Astrocyte (in vitro differentiated cells and primary cell): ENCODE results near the gene CHN2. TPM values are rescaled to one million over a fixed set of nuclear protein-coding genes. Genes with fewer than 3 reads are reported as not detected.

ENCODE experiments used
- DNase-seq: peaks from one replicate; pipeline ENCODE4 v3.0.0-alpha.2; 2010; ENCODE audit warnings: low read depth
- FAIRE-seq: peaks from 2 replicates; lab custom pipeline; 2011; peaks lifted over from hg19 to GRCh38; lab: Jason Lieb, UNC
- H2AFZ ChIP-seq: 2 replicates; pipeline ENCODE4 v1.6.0; 2012; ENCODE audit warnings: low read depth, low read length, inconsistent platforms
- H3K27ac ChIP-seq: 2 replicates; pipeline ENCODE4 v1.5.1; 2011; ENCODE audit warnings: low read depth, low read length, inconsistent platforms
- H3K27me3 ChIP-seq: 2 replicates; pipeline ENCODE4 v1.6.0; 2011; ENCODE audit warnings: low read length, inconsistent platforms; ENCODE audit not compliant: insufficient read depth
- H3K36me3 ChIP-seq: 2 replicates; pipeline ENCODE4 v1.5.1; 2011; ENCODE audit warnings: low read length, inconsistent platforms; ENCODE audit not compliant: insufficient read depth
- H3K4me1 ChIP-seq: 2 replicates; pipeline ENCODE4 v1.5.1; 2011; ENCODE audit warnings: low read length, inconsistent platforms; ENCODE audit not compliant: insufficient read depth
- H3K4me2 ChIP-seq: 2 replicates; pipeline ENCODE4 v1.6.0; 2012; ENCODE audit warnings: low read length, inconsistent platforms
- H3K4me3 ChIP-seq: 2 replicates; pipeline ENCODE4 v1.5.1; 2011; ENCODE audit warnings: low read depth, mild to moderate bottlenecking, low read length, inconsistent platforms; ENCODE audit not compliant: insufficient read depth
- H3K79me2 ChIP-seq: 2 replicates; pipeline ENCODE4 v1.6.0; 2012; ENCODE audit warnings: mild to moderate bottlenecking, low read length, inconsistent platforms; ENCODE audit not compliant: insufficient read depth
- H3K9ac ChIP-seq: 2 replicates; pipeline ENCODE4 v1.6.0; 2012; ENCODE audit warnings: mild to moderate bottlenecking, low read length, inconsistent platforms
- H3K9me3 ChIP-seq: 2 replicates; pipeline ENCODE4 v1.5.1; 2012; ENCODE audit warnings: low read depth, mild to moderate bottlenecking, low read length, inconsistent platforms; ENCODE audit not compliant: insufficient read depth
- H4K20me1 ChIP-seq: 2 replicates; pipeline ENCODE4 v1.6.0; 2012; ENCODE audit warnings: low read length, inconsistent platforms; ENCODE audit not compliant: insufficient read depth
- H3K27ac Mint-ChIP-seq: one replicate; pipeline ENCODE4 v1.8.0; 2021; ENCODE audit warnings: mild to moderate bottlenecking, mixed read lengths; ENCODE audit not compliant: unreplicated experiment
- H3K27me3 Mint-ChIP-seq: one replicate; pipeline ENCODE4 v1.8.0; 2021; ENCODE audit warnings: low read depth, mixed read lengths; ENCODE audit not compliant: unreplicated experiment
- H3K36me3 Mint-ChIP-seq: one replicate; pipeline ENCODE4 v1.8.0; 2021; ENCODE audit warnings: low read depth, mixed read lengths; ENCODE audit not compliant: unreplicated experiment
- H3K4me1 Mint-ChIP-seq: one replicate; pipeline ENCODE4 v1.8.0; 2021; ENCODE audit warnings: low read depth, mixed read lengths; ENCODE audit not compliant: unreplicated experiment
- H3K4me3 Mint-ChIP-seq: one replicate; pipeline ENCODE4 v1.8.0; 2021; ENCODE audit warnings: mild to moderate bottlenecking, moderate library complexity, mixed read lengths; ENCODE audit not compliant: unreplicated experiment
- H3K9me3 Mint-ChIP-seq: one replicate; pipeline ENCODE4 v1.8.0; 2021; ENCODE audit warnings: mild to moderate bottlenecking, mixed read lengths; ENCODE audit not compliant: unreplicated experiment
- EZH2 ChIP-seq: IDR thresholded peaks from 2 replicates; pipeline ENCODE4 v1.6.1; 2012; ENCODE audit warnings: mild to moderate bottlenecking, low read length, inconsistent platforms; ENCODE audit not compliant: insufficient read depth
- total RNA-seq: library from RNA; stranded (reverse); gene quantifications from 2 replicates; pipeline ENCODE4 v1.2.1, GENCODE V29; 2021
- TF ChIP-seq, protein P1 (sequence below): IDR thresholded peaks from 2 replicates; pipeline ENCODE4 v1.5.1; 2011; ENCODE audit warnings: low read depth, mild to moderate bottlenecking, inconsistent platforms, low read length, moderate library complexity; ENCODE audit not compliant: insufficient read depth

Gene CHN2
- total RNA-seq, 1 donor from 2014 or later, result 2.5 TPM

DNA sequence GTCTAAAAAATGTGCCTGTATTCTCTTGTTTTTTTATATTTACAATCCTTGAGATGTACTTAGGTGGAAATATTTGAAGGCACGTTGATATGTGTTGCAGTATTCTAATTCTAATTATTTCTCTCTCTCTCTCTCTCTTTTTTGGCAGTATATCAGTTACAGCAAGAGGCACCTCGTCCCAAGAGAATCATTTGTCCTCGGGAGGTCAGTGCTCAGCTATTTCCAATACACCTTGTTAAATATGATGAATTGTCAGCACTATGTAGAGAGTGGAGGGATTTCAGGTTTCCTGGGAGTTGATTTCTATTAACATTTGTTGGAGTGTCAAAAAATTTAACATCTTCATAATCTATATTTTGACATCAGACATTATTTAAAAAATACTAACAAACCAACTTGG, 173.2 kb downstream of the CHN2 start:
- Histone ChIP-seq H3K27me3 (peaks cover 8% of the 10 kb centered on the region), H3K9ac (no peak overlapping the region), H3K4me1 (no peaks in the 10 kb centered on the region), H3K27ac (no peak overlapping the region), H4K20me1 (no peaks in the 10 kb centered on the region), H3K36me3 (no peaks in the 10 kb centered on the region), H3K9me3 (no peaks in the 10 kb centered on the region), H2AFZ (no peak overlapping the region), H3K79me2 (no peaks in the 10 kb centered on the region), H3K4me3 (no peak overlapping the region), H3K4me2 (no peak overlapping the region)
- Mint-ChIP-seq H3K27ac (no peak overlapping the region), H3K27me3 (peaks cover 2% of the 10 kb centered on the region), H3K9me3 (peaks cover 7% of the 10 kb centered on the region), H3K4me1 (peaks cover 6% of the 10 kb centered on the region), H3K36me3 (no peaks in the 10 kb centered on the region), H3K4me3 (no peak overlapping the region)
- FAIRE-seq, result no peak
- TF ChIP-seq, protein P1, sequence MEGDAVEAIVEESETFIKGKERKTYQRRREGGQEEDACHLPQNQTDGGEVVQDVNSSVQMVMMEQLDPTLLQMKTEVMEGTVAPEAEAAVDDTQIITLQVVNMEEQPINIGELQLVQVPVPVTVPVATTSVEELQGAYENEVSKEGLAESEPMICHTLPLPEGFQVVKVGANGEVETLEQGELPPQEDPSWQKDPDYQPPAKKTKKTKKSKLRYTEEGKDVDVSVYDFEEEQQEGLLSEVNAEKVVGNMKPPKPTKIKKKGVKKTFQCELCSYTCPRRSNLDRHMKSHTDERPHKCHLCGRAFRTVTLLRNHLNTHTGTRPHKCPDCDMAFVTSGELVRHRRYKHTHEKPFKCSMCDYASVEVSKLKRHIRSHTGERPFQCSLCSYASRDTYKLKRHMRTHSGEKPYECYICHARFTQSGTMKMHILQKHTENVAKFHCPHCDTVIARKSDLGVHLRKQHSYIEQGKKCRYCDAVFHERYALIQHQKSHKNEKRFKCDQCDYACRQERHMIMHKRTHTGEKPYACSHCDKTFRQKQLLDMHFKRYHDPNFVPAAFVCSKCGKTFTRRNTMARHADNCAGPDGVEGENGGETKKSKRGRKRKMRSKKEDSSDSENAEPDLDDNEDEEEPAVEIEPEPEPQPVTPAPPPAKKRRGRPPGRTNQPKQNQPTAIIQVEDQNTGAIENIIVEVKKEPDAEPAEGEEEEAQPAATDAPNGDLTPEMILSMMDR, result no peak
- TF ChIP-seq EZH2, result no peak
- DNase-seq, result no peak

DNA sequence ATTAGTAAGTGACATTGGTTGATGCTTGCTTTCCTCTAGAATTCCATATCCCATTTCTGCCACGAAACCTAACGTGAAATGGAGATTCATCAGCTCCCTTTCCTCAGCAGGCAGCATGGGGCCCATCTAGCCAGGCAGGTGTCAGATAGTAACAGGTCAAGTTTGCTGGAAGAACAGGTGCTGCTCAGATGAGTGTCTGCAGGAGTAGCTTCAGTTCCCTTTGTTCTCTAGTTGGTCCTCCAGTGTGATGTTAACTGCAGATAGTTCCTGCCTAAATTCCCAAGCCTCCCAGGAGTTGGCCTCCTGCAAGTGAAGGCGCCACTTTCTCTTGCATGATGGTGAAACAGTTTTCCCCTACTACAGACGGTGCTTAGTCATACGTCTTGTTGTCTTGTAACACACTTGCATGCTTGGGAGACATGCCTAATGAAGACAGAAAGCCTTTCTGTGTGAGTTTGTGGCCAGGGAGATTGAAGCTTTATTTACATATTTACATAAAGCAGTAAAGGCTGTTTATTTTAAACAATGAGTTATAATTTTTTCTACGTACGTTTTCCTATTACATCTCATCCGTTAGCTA, 175.4 kb downstream of the CHN2 start:
- Histone ChIP-seq H3K79me2 (no peaks in the 10 kb centered on the region), H3K4me1 (no peaks in the 10 kb centered on the region), H3K27ac (no peak overlapping the region), H4K20me1 (no peaks in the 10 kb centered on the region), H3K9me3 (no peaks in the 10 kb centered on the region), H3K4me2 (no peak overlapping the region), H3K36me3 (no peaks in the 10 kb centered on the region), H3K27me3 (peaks cover 8% of the 10 kb centered on the region), H3K9ac (no peak overlapping the region), H2AFZ (no peak overlapping the region), H3K4me3 (no peak overlapping the region)
- Mint-ChIP-seq H3K9me3 (peaks cover 1% of the 10 kb centered on the region), H3K36me3 (no peaks in the 10 kb centered on the region), H3K4me3 (no peak overlapping the region), H3K27me3 (no peaks in the 10 kb centered on the region), H3K27ac (peak overlapping the region; percentile 48), H3K4me1 (peaks cover 6% of the 10 kb centered on the region)
- DNase-seq (peak; percentile 11), FAIRE-seq (no peak)
- TF ChIP-seq, protein P1, result no peak
- no peak for TF ChIP-seq EZH2

- FAIRE-seq (no peak), DNase-seq (peak; percentile 64)
- no peak overlapping the region for H3K4me3 Mint-ChIP-seq
- H3K4me1 Mint-ChIP-seq, result peaks cover 6% of the 10 kb centered on the region
- Histone ChIP-seq H2AFZ (no peak overlapping the region), H3K36me3 (no peaks in the 10 kb centered on the region), H3K27ac (no peak overlapping the region), H3K4me3 (no peak overlapping the region), H3K27me3 (peaks cover 1% of the 10 kb centered on the region), H3K4me1 (no peaks in the 10 kb centered on the region), H3K79me2 (no peaks in the 10 kb centered on the region), H4K20me1 (no peaks in the 10 kb centered on the region), H3K9ac (no peak overlapping the region), H3K9me3 (no peaks in the 10 kb centered on the region), H3K4me2 (no peak overlapping the region)
- TF ChIP-seq EZH2, result no peak
- TF ChIP-seq, protein P1, result no peak
- H3K27ac Mint-ChIP-seq, result peak overlapping the region; percentile 48
- peaks cover 1% of the 10 kb centered on the region for H3K9me3 Mint-ChIP-seq
- H3K36me3 Mint-ChIP-seq, result no peaks in the 10 kb centered on the region
- no peaks in the 10 kb centered on the region for H3K27me3 Mint-ChIP-seq
Observed at GRCh38 chr7:29370531-29371314, 176.1 kb downstream of the CHN2 start.
